Femur (tissue), 1 donor: ENCODE results near the gene DUSP2.
"Not testable (repeated sequence)": the region's sequence is repeated elsewhere in the genome, so short reads cannot be mapped to it uniquely, and the experiment has no call there.

Source experiments
- DNase-seq: peaks from one replicate; pipeline ENCODE4 v3.0.0-alpha.2; 2017

DUSP2 gene

GRCh38 chr2:96146881-96147592 lies 1.8 kb upstream of the DUSP2 start:
- DNase-seq, result peak; percentile 27

GRCh38 chr2:96146153-96146880 lies 1.1 kb upstream of the DUSP2 start:
- DNase-seq, result peak; percentile 67

- no peak for DNase-seq
Observed at GRCh38 chr2:96145848-96146152, 560 bp upstream of the DUSP2 start.

- DNase-seq, result peak; percentile 34
Observed at GRCh38 chr2:96144481-96145035, 682 bp downstream of the DUSP2 start.

- no peak for DNase-seq
Observed at GRCh38 chr2:96143848-96144480, 1.3 kb downstream of the DUSP2 start.

GRCh38 chr2:96143231-96143847 lies 1.9 kb downstream of the DUSP2 start:
- no peak for DNase-seq

- DNase-seq, result no peak
Observed at GRCh38 chr2:96142217-96143113, 2.8 kb downstream of the DUSP2 start.

GRCh38 chr2:96141624-96141967 lies 3.6 kb downstream of the DUSP2 start:
- not testable (repeated sequence) for DNase-seq

GRCh38 chr2:96140941-96141623 lies 4.2 kb downstream of the DUSP2 start:
- DNase-seq, result no peak

GRCh38 chr2:96139181-96139758 lies 6.0 kb downstream of the DUSP2 start:
- no peak for DNase-seq

- peak; percentile 53 for DNase-seq
Observed at GRCh38 chr2:96138179-96139145, 6.8 kb downstream of the DUSP2 start, which contains the start of gene ASTL. Gene ASTL, minus strand, starts transcription at chr2:96138502. Its CDS starts 66 bp downstream, at chr2:96138436.

- DNase-seq, result no peak
Observed at GRCh38 chr2:96137321-96138178, 7.7 kb downstream of the DUSP2 start.

- no peak for DNase-seq
Observed at GRCh38 chr2:96136129-96136720, 9.0 kb downstream of the DUSP2 start.

- DNase-seq, result no peak
Observed at GRCh38 chr2:96135621-96136020, 9.6 kb downstream of the DUSP2 start.

- DNase-seq, result no peak
Observed at GRCh38 chr2:96135171-96135570, 10.1 kb downstream of the DUSP2 start.

GRCh38 chr2:96134421-96134820 lies 10.8 kb downstream of the DUSP2 start:
- DNase-seq, result no peak

- DNase-seq, result no peak
Observed at GRCh38 chr2:96131813-96132745, 13.2 kb downstream of the DUSP2 start.
